LNCAP (cell line): Measurements from ENCODE around the gene C10orf90.

Experiments used
- TF ChIP-seq, protein P1 (sequence below): fragments of 450-650 bp; IDR thresholded peaks from 2 replicates; pipeline ENCODE4 v1.5.1; 2017; ENCODE audit warnings: mild to moderate bottlenecking

C10orf90 gene

DNA sequence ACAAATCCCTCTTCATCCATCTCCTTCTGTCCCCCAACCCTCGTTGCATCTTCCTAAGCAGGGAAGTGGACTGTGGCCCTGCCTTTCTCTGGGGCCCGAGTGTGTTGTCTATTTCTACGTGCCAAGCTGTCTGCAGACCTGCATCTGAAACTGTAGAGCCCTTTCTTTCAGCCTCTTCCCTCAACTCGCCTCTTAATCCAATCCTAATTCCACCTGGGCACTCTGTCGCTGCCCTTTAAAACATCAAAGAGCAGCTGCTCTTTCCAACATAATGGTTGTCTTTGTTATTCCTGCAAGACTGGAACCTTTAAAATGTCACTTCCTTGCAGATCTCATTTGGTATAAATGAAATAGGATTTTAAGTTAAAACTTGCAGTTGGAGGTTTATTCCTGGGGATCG, 260.7 kb downstream of the C10orf90 start:
- TF ChIP-seq, protein P1, sequence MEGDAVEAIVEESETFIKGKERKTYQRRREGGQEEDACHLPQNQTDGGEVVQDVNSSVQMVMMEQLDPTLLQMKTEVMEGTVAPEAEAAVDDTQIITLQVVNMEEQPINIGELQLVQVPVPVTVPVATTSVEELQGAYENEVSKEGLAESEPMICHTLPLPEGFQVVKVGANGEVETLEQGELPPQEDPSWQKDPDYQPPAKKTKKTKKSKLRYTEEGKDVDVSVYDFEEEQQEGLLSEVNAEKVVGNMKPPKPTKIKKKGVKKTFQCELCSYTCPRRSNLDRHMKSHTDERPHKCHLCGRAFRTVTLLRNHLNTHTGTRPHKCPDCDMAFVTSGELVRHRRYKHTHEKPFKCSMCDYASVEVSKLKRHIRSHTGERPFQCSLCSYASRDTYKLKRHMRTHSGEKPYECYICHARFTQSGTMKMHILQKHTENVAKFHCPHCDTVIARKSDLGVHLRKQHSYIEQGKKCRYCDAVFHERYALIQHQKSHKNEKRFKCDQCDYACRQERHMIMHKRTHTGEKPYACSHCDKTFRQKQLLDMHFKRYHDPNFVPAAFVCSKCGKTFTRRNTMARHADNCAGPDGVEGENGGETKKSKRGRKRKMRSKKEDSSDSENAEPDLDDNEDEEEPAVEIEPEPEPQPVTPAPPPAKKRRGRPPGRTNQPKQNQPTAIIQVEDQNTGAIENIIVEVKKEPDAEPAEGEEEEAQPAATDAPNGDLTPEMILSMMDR: no peak

DNA sequence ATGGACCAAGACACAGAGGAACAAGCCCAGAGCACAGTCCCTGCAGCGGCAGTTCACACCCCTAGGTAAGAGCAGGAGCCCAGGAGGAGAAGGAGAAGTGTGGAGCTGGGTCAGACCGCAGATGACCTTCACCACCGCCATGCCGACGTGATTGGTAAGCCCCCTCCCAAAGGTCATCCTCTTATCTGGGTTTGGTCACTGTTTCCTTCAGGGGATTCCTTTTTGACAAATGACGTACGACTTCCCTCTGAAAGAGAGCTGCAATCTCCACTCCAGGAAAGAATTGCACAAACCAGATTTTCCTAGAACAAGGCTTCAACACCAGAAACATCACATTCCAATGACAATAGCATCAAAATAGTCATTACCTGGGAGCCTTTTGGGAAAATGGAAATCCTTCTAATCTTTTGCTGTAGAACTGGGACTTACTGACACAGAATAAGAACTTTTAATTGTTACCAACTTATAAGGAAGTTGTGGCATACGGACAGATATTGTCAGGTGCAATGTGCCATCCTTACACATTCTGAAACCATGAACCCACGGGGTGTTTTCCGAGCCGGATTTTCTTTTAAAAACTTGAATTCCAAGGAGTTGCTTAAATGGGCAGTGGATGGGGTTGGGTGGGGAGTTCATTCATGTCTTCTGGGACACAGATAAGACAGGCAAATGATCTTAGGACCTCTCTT, 261.4 kb downstream of the C10orf90 start:
- TF ChIP-seq, protein P1: no peak

DNA sequence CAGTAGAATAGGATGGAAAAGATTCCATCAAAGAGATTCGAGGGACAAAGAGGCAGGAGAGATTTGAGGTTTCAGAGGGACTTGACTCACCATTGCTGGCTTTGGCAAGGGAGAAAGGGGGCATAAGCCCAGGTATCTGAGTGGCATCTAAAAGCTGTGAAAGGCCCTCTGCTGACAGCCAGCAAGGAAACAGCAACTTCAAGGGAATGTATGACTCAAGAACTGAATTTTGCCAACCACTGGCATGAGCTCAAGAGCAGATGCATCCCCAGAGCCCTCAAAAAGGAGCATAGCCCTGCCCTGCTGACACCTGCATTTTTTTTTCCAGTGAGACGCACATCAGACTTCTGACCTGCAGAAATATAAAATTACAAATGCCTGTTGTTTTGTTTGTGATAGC, 262.7 kb downstream of the C10orf90 start:
- TF ChIP-seq, protein P1: no peak

DNA sequence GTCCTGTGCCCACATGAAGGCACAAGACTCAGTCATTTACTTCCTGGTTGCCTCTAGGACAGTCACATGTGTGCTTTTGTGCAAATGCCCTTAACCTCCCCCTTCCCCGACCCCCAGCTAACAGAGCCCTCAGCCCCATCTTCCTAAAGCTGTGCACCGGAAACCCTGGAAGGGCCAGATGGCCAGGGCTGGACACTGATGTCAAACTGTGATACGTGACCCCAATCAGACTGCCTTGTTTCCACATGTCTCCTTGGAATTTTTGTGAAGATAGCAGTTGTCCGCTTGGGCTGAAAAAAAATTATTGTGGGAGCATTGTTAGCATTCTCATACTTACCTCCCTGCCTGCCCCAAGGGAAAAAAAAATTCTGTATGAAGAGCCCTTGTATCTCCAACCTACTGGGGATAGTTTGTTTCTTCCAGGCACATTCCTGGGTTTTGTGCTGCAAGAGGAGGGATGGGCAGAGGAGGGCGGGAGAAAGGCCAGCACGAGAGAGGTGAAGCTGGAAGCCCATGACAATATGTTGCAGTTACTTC, 265.2 kb downstream of the C10orf90 start:
- TF ChIP-seq, protein P1: no peak

DNA sequence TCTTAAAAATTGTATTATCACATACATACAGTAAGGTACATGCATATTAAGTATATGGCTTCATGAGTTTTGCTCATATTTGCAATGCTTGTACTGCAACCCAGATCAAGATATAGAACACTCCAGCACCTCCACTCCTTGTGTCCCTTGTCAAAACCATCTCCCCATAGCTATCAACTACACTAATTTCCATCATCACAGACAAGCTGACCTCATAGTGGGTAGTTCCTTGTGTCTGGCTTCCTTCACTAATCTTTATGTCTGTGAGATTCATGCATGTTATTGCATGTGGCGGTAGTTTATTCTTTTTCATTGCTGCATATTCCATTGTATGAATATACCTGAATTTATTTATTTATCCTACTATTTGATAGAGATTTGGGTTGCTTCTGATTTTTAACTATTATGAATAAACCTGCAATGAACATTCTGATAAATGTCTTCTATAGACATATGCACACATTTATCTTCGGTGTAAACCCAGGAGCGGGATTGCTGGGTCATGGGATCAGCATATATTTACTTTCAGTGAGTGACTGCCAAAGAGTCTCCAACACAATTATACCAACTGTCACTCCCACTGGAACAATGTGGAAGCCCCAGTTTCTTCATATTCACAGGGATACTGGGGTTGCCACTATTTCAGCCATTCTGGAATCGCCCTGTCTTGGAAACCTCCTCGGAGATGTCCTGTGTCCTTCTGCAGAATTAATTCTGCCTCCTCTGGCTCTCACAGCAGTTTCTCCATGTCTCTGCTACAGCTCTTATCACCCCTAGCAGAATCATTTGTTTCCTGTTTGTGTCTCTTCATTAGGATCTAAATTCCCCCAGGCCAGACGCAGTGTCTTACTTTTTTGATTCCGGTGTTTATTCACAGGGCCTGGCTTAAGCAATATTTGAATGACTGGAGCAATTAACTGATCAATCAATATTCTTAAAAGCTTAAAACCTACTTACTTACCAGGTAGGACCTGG, 267.5 kb downstream of the C10orf90 start:
- TF ChIP-seq, protein P1: no peak

DNA sequence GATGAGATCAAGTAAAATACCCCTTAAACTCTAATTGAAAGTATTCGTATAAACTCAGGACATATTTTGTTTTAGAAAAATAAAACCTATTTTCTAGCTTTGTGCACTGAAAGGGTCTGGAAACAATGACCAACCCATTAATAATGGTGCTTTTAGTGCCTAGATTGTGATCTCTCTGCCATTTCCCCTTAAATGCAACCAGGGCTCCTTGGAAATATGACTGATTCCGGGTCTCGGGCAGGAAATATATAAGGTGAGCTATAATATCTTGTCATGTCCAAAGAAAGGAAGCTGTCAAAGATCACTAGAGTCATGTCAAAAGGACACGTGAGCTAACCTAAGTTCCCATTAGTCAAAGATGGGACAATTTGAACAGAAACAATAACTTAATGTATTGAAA, 269.9 kb downstream of the C10orf90 start:
- TF ChIP-seq, protein P1: no peak

DNA sequence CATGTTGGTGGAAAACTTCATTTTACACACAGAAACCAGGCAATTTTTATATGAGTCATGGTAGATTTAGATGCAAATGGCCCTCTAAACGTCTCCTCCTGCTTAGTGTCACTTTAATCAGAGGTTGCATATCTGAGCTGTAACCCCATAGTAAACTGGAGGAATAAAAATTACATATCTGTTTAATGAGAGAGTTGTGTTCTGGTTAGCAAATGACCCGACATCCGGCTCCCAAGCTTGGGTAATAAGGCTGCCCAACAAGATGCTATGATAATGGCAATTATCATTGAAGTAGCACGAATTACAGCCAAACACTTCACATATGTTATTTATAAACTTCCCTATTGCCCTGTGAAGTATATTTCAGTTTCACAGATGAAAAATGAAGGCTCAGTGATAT, 271.6 kb downstream of the C10orf90 start:
- TF ChIP-seq, protein P1: no peak
